SK-N-SH treated with all-trans-retinoic acid at 6 μM for 48 hours (cell line): ENCODE data around the gene RNF166.

Experiments
- ARNTL ChIP-seq: fragments of 450-650 bp; formaldehyde crosslinking; IDR thresholded peaks from 2 replicates; pipeline ENCODE4 v1.5.0; 2020; ENCODE audit warnings: low read depth, mild to moderate bottlenecking, moderate library complexity, borderline replicate concordance
- CSDC2 ChIP-seq: fragments of 250-450 bp; sonication (Bioruptor Pico); IDR thresholded peaks from 2 replicates; pipeline ENCODE4 v1.5.0; 2020; ENCODE audit warnings: mild to moderate bottlenecking, moderate library complexity
- OSR1 ChIP-seq: fragments of 250-450 bp; sonication (Bioruptor Pico); IDR thresholded peaks from 2 replicates; pipeline ENCODE4 v1.8.0; 2022; ENCODE audit warnings: moderate library complexity, mild to moderate bottlenecking, inconsistent platforms
- PPARA ChIP-seq: fragments of 250-450 bp; sonication (Bioruptor Pico); IDR thresholded peaks from 2 replicates; pipeline ENCODE4 v1.5.0; 2020; ENCODE audit warnings: mild to moderate bottlenecking, borderline replicate concordance
- RARB ChIP-seq: fragments of 250-450 bp; sonication (Bioruptor Pico); IDR thresholded peaks from 2 replicates; pipeline ENCODE4 v1.8.0; 2021; ENCODE audit warnings: mild to moderate bottlenecking, moderate library complexity
- TCF4 ChIP-seq: fragments of 250-450 bp; sonication (Bioruptor Pico); IDR thresholded peaks from 2 replicates; pipeline ENCODE4 v1.8.0; 2021; ENCODE audit warnings: mild to moderate bottlenecking, moderate library complexity, borderline replicate concordance
- ZFP3 ChIP-seq: fragments of 250-450 bp; sonication (Bioruptor Pico); IDR thresholded peaks from 2 replicates; pipeline ENCODE4 v1.5.0; 2020; ENCODE audit warnings: mild to moderate bottlenecking, moderate library complexity
- ZFP30 ChIP-seq: fragments of 450-650 bp; formaldehyde crosslinking; IDR thresholded peaks from 2 replicates; pipeline ENCODE4 v1.5.0; 2022; ENCODE audit warnings: mild to moderate bottlenecking, moderate library complexity
- ZNF70 ChIP-seq: fragments of 450-650 bp; formaldehyde crosslinking; IDR thresholded peaks from 2 replicates; pipeline ENCODE4 v1.5.0; 2020; ENCODE audit warnings: mild to moderate bottlenecking, moderate library complexity
- TF ChIP-seq, protein P1 (sequence below): fragments of 250-450 bp; sonication (Bioruptor Pico); IDR thresholded peaks from 2 replicates; pipeline ENCODE4 v1.8.0; 2020; ENCODE audit warnings: mild to moderate bottlenecking, moderate library complexity, borderline replicate concordance
- TF ChIP-seq, protein P2 (sequence below): fragments of 250-450 bp; sonication (Bioruptor Pico); IDR thresholded peaks from 2 replicates; pipeline ENCODE4 v1.5.0; 2020; ENCODE audit warnings: mild to moderate bottlenecking, moderate library complexity
- TF ChIP-seq, protein P3 (sequence below): fragments of 250-450 bp; sonication (Bioruptor Pico); IDR thresholded peaks from 2 replicates; pipeline ENCODE4 v1.5.1; 2020; ENCODE audit warnings: low read depth, mild to moderate bottlenecking, moderate library complexity
- TF ChIP-seq, protein P4 (sequence below): fragments of 250-450 bp; sonication (Bioruptor Pico); IDR thresholded peaks from 2 replicates; pipeline ENCODE4 v1.8.0; 2021; ENCODE audit warnings: low read depth, mild to moderate bottlenecking, moderate library complexity, borderline replicate concordance

DNA sequence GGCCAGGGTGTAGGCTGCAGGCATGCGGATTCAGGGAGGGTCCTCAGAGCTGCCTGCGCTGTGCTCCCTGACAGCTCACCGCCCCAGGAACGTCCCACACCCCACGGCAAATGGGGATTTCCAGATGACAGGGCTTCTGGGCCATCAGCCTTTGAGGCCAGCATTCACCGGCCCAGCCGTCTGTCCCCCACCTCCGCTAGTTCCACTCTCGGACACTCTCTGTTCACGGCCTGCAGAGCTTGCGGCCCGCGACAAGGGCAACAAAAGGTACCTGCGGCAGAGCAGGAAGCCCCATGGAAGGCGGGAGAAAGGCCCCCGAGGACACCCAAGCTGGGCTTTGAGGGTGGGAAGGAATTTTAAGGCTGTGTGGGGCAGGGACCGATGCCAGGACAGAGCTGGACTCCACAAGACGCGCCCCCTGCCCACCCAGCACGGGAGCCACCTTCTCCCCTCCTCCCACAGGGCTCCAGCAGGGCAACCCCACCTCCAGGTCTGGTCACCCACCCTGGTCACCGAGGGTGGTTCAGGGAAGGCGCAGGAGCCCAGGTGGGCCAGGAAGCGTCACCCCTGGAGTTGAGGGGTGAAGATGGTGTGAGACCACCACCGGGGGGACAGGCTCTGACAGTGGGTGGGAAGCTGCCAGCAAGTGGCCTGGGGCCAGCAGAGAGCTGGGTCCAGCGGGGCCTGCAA lies 49.8 kb downstream of the RNF166 start:
- no peak for TF ChIP-seq RARB
- TF ChIP-seq TCF4, result no peak
- no peak for TF ChIP-seq ZFP30 (CRISPR knock-in tag)
- TF ChIP-seq, protein P1, sequence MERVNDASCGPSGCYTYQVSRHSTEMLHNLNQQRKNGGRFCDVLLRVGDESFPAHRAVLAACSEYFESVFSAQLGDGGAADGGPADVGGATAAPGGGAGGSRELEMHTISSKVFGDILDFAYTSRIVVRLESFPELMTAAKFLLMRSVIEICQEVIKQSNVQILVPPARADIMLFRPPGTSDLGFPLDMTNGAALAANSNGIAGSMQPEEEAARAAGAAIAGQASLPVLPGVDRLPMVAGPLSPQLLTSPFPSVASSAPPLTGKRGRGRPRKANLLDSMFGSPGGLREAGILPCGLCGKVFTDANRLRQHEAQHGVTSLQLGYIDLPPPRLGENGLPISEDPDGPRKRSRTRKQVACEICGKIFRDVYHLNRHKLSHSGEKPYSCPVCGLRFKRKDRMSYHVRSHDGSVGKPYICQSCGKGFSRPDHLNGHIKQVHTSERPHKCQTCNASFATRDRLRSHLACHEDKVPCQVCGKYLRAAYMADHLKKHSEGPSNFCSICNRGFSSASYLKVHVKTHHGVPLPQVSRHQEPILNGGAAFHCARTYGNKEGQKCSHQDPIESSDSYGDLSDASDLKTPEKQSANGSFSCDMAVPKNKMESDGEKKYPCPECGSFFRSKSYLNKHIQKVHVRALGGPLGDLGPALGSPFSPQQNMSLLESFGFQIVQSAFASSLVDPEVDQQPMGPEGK (CRISPR knock-in tag), result no peak
- no peak for TF ChIP-seq ARNTL
- TF ChIP-seq, protein P2, sequence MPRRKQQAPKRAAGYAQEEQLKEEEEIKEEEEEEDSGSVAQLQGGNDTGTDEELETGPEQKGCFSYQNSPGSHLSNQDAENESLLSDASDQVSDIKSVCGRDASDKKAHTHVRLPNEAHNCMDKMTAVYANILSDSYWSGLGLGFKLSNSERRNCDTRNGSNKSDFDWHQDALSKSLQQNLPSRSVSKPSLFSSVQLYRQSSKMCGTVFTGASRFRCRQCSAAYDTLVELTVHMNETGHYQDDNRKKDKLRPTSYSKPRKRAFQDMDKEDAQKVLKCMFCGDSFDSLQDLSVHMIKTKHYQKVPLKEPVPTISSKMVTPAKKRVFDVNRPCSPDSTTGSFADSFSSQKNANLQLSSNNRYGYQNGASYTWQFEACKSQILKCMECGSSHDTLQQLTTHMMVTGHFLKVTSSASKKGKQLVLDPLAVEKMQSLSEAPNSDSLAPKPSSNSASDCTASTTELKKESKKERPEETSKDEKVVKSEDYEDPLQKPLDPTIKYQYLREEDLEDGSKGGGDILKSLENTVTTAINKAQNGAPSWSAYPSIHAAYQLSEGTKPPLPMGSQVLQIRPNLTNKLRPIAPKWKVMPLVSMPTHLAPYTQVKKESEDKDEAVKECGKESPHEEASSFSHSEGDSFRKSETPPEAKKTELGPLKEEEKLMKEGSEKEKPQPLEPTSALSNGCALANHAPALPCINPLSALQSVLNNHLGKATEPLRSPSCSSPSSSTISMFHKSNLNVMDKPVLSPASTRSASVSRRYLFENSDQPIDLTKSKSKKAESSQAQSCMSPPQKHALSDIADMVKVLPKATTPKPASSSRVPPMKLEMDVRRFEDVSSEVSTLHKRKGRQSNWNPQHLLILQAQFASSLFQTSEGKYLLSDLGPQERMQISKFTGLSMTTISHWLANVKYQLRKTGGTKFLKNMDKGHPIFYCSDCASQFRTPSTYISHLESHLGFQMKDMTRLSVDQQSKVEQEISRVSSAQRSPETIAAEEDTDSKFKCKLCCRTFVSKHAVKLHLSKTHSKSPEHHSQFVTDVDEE (CRISPR knock-in tag), result no peak
- TF ChIP-seq OSR1 (CRISPR knock-in tag), result no peak
- no peak for TF ChIP-seq ZFP3
- no peak for TF ChIP-seq ZNF70
- no peak for TF ChIP-seq CSDC2 (CRISPR knock-in tag)
- TF ChIP-seq, protein P3, sequence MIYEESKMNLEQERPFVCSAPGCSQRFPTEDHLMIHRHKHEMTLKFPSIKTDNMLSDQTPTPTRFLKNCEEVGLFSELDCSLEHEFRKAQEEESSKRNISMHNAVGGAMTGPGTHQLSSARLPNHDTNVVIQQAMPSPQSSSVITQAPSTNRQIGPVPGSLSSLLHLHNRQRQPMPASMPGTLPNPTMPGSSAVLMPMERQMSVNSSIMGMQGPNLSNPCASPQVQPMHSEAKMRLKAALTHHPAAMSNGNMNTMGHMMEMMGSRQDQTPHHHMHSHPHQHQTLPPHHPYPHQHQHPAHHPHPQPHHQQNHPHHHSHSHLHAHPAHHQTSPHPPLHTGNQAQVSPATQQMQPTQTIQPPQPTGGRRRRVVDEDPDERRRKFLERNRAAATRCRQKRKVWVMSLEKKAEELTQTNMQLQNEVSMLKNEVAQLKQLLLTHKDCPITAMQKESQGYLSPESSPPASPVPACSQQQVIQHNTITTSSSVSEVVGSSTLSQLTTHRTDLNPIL, result no peak
- TF ChIP-seq, protein P4, sequence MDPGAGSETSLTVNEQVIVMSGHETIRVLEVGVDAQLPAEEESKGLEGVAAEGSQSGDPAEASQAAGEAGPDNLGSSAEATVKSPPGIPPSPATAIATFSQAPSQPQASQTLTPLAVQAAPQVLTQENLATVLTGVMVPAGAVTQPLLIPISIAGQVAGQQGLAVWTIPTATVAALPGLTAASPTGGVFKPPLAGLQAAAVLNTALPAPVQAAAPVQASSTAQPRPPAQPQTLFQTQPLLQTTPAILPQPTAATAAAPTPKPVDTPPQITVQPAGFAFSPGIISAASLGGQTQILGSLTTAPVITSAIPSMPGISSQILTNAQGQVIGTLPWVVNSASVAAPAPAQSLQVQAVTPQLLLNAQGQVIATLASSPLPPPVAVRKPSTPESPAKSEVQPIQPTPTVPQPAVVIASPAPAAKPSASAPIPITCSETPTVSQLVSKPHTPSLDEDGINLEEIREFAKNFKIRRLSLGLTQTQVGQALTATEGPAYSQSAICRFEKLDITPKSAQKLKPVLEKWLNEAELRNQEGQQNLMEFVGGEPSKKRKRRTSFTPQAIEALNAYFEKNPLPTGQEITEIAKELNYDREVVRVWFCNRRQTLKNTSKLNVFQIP (CRISPR knock-in tag), result no peak
- TF ChIP-seq PPARA (CRISPR knock-in tag), result no peak
